Stimulated activated CD4-positive, alpha-beta T cell treated with anti-CD3 and anti-CD28 coated beads, Interleukin-12 subunit alpha, Interleukin-12 subunit beta, amount 100 ng/mL, for 48 hours (primary cell): ENCODE results near the gene BMP5.

ENCODE experiments used
- DNase-seq, 3 donors: peaks; one replicate each; pipeline ENCODE4 v3.0.0-alpha.2; 2020; ENCODE audit warnings: low read depth in 2 of 3, low spot score in 1 of 3

BMP5 gene

DNA sequence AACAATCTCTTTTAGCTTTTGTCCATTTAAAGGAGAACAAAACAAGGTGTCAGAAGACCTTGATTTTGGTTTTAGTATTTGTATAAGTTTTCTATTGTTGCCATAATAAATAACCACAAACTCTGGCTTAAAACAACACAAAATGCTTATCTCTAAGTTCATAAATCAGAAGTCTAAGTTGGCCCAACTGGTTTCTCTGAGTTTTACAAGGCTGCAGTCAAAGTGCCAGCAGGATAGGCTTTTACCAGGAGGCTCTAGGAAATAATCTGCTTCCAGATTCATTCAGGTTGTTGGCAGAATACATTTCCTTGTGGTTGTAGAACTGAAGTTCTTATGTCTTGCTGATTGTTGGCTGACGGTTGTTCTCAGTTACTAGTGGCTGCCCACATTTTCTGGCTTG lies 149.2 kb downstream of the BMP5 start:
- no peak for DNase-seq

- no peak for DNase-seq
Observed at GRCh38 chr6:55714831-55715230, 160.6 kb downstream of the BMP5 start.

- no peak for DNase-seq
Observed at GRCh38 chr6:55713436-55713835, 162.0 kb downstream of the BMP5 start.

DNA sequence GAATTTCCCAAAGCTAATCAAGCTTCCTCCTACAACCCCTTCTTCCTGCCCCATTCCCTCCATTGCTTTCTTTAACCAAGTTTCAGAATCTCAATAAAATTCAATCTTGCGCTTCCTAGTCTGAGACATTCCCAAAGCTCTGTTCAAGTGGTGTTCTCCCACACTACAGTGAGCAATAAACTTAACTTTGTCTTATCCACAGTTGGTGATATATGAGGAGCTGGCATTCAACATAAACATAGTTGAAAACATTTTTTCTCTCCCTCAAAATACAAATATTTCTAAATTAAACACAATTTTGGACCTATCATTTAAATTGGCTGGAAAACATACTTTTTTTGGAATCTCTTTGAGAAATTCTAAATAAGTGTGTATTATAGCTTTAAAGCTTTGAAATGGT lies 166.7 kb downstream of the BMP5 start:
- DNase-seq, result no peak

- DNase-seq, result no peak
Observed at GRCh38 chr6:55705451-55706440, 169.6 kb downstream of the BMP5 start.

DNA sequence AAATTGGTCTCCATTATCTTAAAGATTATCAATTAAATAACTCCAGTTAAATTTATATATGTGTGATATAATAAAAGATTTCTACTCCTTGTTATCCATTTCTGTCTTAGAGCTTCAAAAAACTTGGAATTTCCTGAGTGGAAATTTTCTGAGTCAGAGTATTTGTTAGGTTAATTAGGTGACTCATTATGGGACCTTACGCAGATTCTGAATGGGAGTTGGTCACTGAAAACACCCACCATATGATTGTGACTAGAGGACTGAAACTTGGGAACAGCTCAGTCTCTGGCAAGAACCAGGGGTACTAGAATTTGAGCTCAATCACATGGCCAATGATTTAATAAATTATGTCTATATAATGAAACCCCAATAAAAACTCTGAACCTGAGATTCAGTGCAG lies 171.0 kb downstream of the BMP5 start:
- DNase-seq, result no peak
